ENCODE data around the gene OTOF. TPM values are rescaled to one million over a fixed set of nuclear protein-coding genes. Genes with fewer than 3 reads are reported as not detected.

The OTOF gene
- total and polyA plus RNA-seq, 9 of the 15 experiments (the other 6 are each of a cell fraction or from before 2014, with no cell fraction given) = 0.03 to 0.11 (median 0.06) TPM; not detected in 5

GRCh38 chr2:26515771-26516170 is 37.8 kb upstream of the OTOF start (continued):
- no peak for TF ChIP-seq MYBL2 (IDR thresholded peaks at IDR 0.05; ENCODE audit: low read depth)
- no peak for TF ChIP-seq MYBL2 (CRISPR knock-in tag; IDR thresholded peaks at IDR 0.05; ENCODE audit: borderline replicate concordance)
- TF ChIP-seq MAFG (tag; conservative IDR thresholded peaks at IDR 0.05) = no peak
- no peak for TF ChIP-seq ESRRB (CRISPR knock-in tag; IDR thresholded peaks at IDR 0.05; ENCODE audit: borderline replicate concordance)
- TF ChIP-seq EWSR1 (IDR thresholded peaks at IDR 0.05; ENCODE audit: borderline replicate concordance, low read depth, partially characterized antibody) = no peak
- TF ChIP-seq TEAD2 (tag; IDR thresholded peaks at IDR 0.05) = no peak

DNA sequence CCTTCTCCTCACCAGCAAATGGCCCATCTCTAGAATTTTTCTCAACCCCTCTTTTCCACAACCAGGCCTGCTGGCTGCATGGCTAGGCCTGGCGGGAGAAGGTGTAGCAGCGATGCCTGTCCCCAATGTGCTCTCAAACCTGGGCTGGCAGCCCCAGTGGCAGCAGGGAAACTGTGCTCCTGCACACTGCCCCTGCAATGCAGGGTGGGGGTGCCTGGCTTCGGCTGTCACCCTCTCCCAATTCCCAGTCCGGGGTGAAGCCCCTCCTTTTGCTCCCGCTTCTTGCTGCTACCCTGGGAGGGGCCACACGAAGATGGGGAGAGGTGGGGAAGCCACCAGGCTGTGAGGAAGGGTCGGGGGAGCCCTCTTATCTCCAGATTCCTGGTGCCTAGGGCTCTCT is 36.1 kb upstream of the OTOF start:
- H3K9me1 ChIP-seq (ENCODE audit: control insufficient read depth, insufficient read depth, low read length) = no peaks in the 10 kb centered on the region
- no TSS peak for BruUV-seq (replicated peaks)
- no peaks in the 10 kb centered on the region; a peak in 1 of 5 replicates for H3K4me1 ChIP-seq (replicated peaks in 1 of 2; ENCODE audit: control insufficient read depth in 2 of 2, insufficient read depth in 2 of 2, low read length in 2 of 2)
- H3K4me3 ChIP-seq = no peak overlapping the region
- 0% methylated on average over 7 of the region's 7 CpGs for WGBS (ENCODE audit: insufficient coverage, low coverage, missing lambda C conversion rate)
- FAIRE-seq (no peak), ATAC-seq (no peak), DNase-seq (ENCODE audit: extremely low read depth in 1 of 4, low spot score in 3 of 4) (no peak)
- no peaks in the 10 kb centered on the region for H3K79me2 ChIP-seq (ENCODE audit: control insufficient read depth, insufficient read depth, low read length)
- CTCF ChIA-PET (ENCODE audit: low intra/inter-chr PET ratio) = no interaction called here
- peaks cover 44 to 90% of the 10 kb centered on the region in 2 experiments for H3K27me3 ChIP-seq (ENCODE audit: control insufficient read depth in 2 of 2, insufficient read depth in 2 of 2, low read length in 2 of 2)
- 0 out of 2 replicates have a peak, but pooled peaks cover 7% of the 10 kb centered on the region for H4K20me1 ChIP-seq (replicated peaks; ENCODE audit: control insufficient read depth, insufficient read depth, low read length)
- POLR2A ChIA-PET = interaction anchor here (0.6 to 1.1 kb wide), 3 partner anchors 9 to 226 kb away, joined by 3 read pairs; no protein-coding TSS in a partner anchor
- H3K9ac ChIP-seq (ENCODE audit: insufficient read depth in 1 of 2, low read depth in 2 of 2, low read length in 2 of 2) = no peak overlapping the region
- H3K36me3 ChIP-seq (ENCODE audit: control insufficient read depth, insufficient read depth, low read length) = no peaks in the 10 kb centered on the region
- H3K4me2 ChIP-seq (ENCODE audit: insufficient read depth, low read length) = no peak overlapping the region
- H3K27ac ChIP-seq (ENCODE audit: extremely low read depth, low read depth, low read length) = no peak overlapping the region
- no peaks in the 10 kb centered on the region for H3K9me3 ChIP-seq (replicated peaks; ENCODE audit: control insufficient read depth, insufficient read depth, low read depth, low read length)
- intact Hi-C loops (cut with micrococcal nuclease) (no loop called here), in situ Hi-C loops (cut with MboI) (no loop called here)
- H2AFZ ChIP-seq (ENCODE audit: low read depth, low read length) = no peak overlapping the region
- no peak for TF ChIP-seq KDM2B (CRISPR knock-in tag; IDR thresholded peaks at IDR 0.05)
- TF ChIP-seq, protein P1, sequence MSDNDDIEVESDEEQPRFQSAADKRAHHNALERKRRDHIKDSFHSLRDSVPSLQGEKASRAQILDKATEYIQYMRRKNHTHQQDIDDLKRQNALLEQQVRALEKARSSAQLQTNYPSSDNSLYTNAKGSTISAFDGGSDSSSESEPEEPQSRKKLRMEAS (CRISPR knock-in tag; IDR thresholded peaks at IDR 0.05) = no peak
- no peak for TF ChIP-seq JUNB (CRISPR knock-in tag; conservative IDR thresholded peaks at IDR 0.05)
- no peak for TF ChIP-seq SIRT6 (IDR thresholded peaks at IDR 0.05; ENCODE audit: low read depth, low read length)
- no peak for TF ChIP-seq SUPT5H (IDR thresholded peaks at IDR 0.05)
- TF ChIP-seq SOX6 (IDR thresholded peaks at IDR 0.05) = no peak
- TF ChIP-seq DPF2 (IDR thresholded peaks at IDR 0.05) = no peak
- no peak for TF ChIP-seq CSDE1 (IDR thresholded peaks at IDR 0.05)
- no peak for TF ChIP-seq ZBTB34 (CRISPR knock-in tag; IDR thresholded peaks at IDR 0.05)
- no peak for TF ChIP-seq POLR3A (IDR thresholded peaks at IDR 0.05; ENCODE audit: borderline replicate concordance, extremely low read depth, insufficient read depth, insufficient read length)
- no peak for TF ChIP-seq ZBTB7A (IDR thresholded peaks at IDR 0.05; ENCODE audit: borderline replicate concordance, control insufficient read depth, low read depth, low read length)
- TF ChIP-seq POLR2G (IDR thresholded peaks at IDR 0.05; ENCODE audit: low read depth, low read length) = no peak
- no peak for TF ChIP-seq SMARCE1 (IDR thresholded peaks at IDR 0.05)
